Umbilical cord (tissue), 2 donors: Measurements from ENCODE around the gene ALLC. TPM values are rescaled to one million over a fixed set of nuclear protein-coding genes. Genes with fewer than 3 reads are reported as not detected.
"Not testable (repeated sequence)": the region's sequence is repeated elsewhere in the genome, so short reads cannot be mapped to it uniquely, and the experiment has no call there.

ENCODE experiments used
- DNase-seq: peaks from one replicate; pipeline ENCODE4 v3.0.0-alpha.2; 2015; ENCODE audit warnings: low spot score
- total RNA-seq: library from RNA; depleted of rRNA; stranded (reverse); fragments of >200 nt; gene quantifications from one replicate; pipeline ENCODE4 v1.2.3, GENCODE V29; 2014; ENCODE audit warnings: low replicate concordance; ENCODE audit not compliant: insufficient read depth

The ALLC gene
- total RNA-seq, 1 donor from 2014 or later = 0.48 TPM

GRCh38 chr2:3626118-3626811 is 31.7 kb upstream of the ALLC start:
- DNase-seq = peak; percentile 21

- no peak for DNase-seq
Measured at GRCh38 chr2:3626812-3627499, 31.0 kb upstream of the ALLC start.

GRCh38 chr2:3627500-3628100 is 30.4 kb upstream of the ALLC start:
- DNase-seq = no peak

DNA sequence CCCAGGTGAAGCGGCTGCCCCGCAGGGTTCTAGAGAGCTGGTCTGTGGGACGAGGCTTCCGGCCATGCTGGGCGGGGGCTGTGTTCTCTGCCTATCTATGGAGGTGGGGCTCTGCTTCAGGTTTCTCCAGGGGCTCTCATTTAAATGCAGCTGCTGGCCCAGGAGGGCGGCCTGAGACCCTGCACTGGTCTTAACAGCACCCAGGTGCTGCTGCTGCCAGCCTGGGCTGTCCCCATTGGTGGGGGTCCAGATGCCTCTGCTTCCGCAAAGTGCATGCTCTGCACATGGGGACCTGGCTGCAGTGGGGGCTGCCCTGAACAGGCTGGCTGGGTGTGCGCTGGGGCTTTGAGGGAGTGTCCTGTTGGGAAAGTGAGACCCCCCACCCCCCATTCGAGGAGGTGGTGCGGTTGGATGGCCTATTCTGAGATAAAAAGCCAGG is 29.7 kb upstream of the ALLC start:
- no peak for DNase-seq

DNA sequence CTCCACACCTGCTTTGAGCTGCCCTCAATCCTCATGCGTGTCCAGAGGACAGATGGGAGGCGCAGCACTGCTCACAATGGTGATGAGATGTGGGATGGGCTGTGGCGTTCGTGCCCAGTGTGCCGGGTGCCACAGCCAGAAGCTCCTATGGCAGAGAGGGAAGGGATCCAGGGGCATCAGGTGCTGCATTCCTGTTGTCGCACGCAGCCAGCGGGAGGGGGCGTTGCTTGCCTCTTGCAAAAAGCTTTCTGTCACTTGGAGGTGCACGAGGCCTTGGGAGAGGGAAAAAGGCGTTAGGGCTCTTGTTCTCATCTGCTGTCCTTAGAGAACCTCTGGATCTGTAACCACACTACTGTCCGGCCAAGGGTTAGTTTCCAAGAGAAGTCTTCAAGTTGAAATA is 29.2 kb upstream of the ALLC start:
- DNase-seq = no peak

- DNase-seq = no peak
Measured at GRCh38 chr2:3630631-3631030, 27.4 kb upstream of the ALLC start.

GRCh38 chr2:3631161-3631850 is 26.7 kb upstream of the ALLC start:
- DNase-seq = no peak

DNA sequence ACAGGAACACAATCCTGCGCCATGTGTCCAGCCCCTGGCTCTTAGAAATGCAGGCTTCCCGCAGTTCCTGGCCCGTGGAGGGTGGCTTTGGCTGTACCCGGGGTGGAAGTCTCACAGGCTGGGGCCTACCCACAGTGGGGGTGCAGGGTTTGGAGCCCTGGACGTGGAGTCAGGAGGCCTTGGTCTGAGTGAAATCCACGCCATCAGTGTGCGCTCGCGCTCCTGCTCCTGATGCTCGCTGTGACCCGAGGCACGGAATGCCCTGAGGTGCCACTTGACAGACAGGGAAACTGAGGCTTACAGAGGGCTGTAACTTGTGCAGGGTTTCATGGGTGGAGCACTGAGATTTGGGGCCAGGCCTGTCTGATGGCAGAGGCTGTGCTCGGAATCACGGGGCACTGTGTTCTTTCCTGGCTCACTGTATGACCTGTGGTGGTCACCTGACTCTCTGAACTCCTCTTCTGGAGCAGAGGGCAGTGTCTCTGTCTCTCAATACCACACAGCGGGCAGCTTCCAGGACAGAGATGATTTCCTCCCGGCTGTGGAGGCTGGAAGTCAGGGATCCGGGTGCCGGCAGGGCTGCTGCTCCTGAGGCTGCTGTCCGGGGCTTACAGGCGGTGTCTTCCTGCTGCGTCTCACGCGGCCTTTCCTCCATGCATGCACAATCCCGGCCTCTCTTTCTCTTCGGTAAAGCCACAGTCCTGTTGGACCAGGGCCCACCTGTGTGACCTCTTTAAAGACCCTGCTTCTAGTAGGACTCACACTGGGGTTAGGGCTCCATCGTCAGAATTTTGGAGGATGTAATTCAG is 25.9 kb upstream of the ALLC start:
- DNase-seq = no peak

DNA sequence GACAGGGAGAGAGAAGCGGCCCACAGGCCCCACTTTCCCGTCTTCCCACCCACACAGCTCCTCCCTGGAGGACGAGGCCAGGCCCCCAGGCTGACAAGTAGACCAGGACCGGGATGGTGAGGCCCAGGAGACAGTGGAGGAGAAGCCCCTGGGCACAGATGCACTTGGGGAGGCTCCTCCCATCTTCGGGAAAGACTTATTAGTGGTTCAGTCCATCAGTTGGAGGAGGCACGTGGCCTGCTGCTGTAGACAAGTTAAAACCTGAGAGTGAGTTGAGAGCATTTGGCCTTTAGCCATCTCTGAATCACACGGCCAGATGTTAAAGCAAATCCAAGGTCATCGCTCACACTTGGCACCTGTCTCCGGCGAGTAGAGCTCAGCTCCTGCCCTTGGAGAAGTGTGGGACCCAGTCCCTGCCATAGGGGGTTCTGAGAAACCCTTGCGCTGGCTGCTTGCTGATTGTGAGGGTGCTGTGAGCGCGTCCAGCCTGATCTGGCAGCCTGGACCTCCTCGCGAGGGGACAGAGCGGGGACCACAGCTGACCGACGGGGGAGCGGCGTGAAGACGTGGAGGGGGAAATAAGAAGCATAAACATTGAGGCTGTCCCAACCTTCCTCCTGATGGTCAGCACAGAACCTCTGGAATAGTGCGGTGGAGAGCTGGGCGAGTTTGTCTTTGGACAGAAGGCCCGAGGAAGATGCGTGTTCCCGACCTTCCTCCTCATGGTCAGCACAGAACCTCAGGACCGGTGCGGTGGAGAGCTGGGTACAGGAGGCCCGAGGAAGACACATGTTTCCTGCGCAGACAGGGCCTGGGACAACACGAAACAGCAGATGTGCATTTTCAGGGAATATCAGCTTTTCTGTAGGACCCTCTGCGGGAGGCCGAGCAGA is 24.7 kb upstream of the ALLC start:
- no peak for DNase-seq

- no peak for DNase-seq
Measured at GRCh38 chr2:3633982-3634595, 23.9 kb upstream of the ALLC start.

- no peak for DNase-seq
Measured at GRCh38 chr2:3634596-3635121, 23.3 kb upstream of the ALLC start.

DNA sequence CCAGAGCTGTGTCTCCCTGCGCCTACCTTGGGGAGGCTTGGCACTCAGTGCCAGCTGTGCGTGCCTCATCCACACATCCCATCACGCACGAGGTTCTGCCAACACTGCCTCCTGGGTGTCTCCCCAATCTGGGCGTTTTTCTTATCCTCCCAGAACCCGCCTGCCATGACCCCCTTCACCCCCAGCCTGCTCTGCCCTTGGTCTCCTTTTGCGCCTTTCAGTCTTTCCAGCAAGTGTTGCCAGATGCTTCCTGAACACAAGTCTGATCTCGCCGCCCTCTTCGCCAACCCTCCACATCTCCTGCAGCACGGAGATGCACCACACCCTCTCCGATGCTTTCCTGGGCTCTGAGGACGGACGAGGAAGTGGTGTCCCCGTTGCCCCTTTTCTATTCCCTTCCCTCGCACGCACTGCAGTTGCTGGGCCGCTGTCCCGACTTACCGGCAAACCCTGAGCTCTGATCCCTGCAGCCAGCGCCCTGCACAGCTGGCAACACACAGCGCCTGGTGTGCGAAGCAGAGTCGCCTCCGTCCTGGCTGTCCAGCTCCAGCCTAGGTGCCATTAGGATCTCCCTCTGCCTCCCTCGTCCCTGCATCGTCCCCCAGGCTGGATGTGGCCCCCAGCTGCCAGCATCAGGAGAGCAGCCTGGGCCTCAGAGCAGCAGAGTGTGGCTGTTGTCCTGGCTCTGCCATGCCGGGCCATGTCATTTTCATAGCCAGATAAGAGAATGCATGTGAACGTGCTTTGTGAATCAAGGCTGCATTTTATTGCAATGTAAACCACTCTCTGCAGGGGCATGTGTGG is 22.6 kb upstream of the ALLC start:
- no peak for DNase-seq

DNA sequence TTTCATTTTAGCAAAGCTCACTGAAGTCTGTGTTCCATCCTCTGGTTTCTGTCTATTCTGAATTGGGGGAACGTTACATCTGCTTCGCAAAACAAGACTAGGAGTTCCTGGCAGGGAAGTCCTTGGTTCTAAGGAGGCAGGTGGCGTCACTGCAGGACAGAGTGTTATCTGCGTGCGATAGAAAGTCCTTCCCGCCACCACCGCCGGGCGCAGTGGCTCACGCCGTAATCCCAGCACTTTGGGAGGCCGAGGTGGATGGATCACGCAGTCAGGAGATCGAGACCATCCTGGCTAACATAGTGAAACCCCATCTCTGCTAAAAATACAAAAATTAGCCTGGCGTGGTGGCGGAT is 22.0 kb upstream of the ALLC start:
- not testable (repeated sequence) for DNase-seq

DNA sequence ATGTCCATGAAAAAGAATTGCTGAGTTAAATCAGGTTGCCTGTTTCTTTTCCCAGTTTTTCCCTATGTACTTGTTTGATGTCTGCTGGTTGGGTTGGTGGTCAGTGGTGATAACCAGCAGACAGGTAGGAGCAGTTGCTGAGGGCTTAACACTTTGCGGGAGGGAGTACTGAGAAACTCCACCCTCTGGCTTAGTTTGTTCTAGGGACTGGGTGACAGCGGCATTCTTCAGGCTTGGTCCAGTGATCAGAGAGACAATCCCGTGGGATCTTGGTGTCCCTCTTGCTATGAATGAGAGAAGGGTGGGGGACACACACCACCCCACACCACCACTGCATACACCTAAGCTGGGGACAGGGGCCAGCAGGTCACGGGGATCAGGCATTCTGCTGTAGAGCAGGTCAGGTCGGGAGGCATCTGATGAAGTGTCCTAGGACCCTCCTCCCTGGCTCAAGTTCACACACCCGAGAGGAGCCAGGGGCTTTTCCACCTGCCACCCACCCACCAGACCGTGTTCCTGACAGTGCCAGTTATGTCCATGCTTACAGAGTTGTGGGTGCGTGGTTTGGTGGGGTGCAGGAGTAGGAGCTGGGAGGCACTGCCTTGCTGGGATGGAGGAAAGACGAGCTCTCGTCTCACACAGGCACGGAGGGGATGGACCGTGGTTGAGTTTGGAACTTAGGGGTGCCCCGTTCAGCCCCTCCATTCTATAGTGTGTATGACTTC is 21.3 kb upstream of the ALLC start:
- DNase-seq = no peak

DNA sequence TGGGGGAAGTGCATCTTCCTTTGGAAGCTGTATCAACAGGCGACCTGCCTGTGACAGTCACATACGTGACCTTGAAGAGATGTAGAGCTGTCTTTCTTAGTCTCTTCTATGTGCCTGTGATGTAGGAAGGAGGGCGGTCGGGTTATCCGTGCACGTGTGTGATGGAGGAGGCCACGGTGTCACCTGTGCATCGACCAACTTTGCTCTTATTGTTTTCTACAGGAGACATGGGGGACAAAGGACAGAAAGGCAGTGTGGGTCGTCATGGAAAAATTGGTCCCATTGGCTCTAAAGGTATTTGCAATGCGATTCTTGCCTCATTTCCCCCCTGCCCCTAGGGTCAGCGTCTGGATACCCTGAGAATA is 20.7 kb upstream of the ALLC start:
- no peak for DNase-seq

- no peak for DNase-seq
Measured at GRCh38 chr2:3637692-3638455, 20.1 kb upstream of the ALLC start.

DNA sequence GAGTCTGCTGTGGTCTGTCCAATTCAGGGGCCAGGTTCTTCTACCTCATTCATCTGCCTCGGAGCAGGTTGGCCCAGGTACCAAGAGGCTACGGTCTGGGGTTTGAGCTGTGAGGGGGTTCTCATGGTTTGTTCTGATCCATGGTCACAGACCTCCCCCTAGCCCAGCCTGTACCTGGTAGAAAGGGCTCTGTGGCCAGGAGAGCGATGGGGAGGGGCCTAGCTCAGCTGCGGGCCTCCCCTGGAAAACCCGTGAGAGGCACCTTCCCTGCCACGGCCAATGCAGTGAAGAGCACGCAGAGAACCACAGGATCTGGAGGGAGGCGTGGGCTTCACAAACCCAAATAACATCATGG is 19.6 kb upstream of the ALLC start:
- no peak for DNase-seq
